ENCODE data around the gene ZNF566.

ZNF566 gene

DNA sequence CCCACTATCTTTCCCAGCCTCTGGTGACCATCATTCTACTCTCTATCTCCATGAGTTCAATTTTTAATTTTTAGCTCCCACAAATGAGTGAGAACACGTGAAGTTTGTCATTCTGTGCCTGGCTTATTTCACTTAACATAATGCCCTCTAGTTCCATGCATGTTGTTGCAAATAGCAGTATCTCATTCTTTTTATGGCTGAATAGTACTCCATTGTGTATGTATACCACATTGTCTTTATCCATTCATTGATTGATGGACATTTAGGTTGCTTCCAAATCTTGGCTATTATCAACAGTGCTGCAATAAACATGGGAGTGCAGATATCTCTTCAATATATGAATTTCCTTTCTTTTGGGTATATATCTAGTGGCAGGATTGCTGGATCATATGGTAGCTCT is 48.0 kb downstream of the ZNF566 start:
- DNase-seq (ENCODE audit: low read depth), result no peak

DNA sequence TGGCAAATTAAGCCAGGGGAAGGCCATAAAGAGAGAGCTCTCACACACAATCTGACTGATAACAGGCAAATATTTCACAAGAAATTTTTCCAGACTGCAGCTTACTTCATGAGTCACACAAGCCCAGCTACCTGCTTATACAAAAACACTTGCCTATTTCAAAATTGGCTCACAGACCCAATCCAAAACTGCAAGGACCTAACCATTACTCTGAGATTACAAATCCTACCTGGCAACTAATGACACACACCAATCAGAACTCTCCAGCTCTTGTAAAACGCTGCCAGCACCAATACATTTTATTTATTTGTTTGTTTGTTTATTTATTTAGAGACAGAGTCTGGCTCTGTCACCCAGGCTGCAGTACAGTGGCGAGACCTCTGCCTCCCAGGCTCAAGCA is 52.8 kb downstream of the ZNF566 start:
- DNase-seq (ENCODE audit: low read depth), result no peak

DNA sequence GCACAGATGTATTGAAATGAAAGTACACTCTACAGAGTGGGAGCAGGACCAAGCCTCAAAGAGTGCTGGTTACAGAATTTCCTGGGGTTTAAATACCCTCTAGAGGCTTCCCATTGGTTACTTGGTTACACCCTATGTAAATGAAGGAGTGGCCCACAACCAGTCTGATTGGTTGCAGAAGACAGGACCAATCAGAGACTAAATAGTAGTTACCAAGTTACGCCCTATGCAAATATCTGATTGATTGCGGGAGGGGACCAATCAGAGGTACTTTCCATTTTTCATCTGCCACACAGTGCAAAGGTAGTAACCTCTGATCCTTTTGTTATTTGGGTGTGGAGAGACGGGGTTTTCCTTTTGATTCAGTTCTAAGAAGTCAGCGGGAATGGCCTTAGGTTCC is 65.4 kb downstream of the ZNF566 start:
- DNase-seq (ENCODE audit: low read depth), result no peak

DNA sequence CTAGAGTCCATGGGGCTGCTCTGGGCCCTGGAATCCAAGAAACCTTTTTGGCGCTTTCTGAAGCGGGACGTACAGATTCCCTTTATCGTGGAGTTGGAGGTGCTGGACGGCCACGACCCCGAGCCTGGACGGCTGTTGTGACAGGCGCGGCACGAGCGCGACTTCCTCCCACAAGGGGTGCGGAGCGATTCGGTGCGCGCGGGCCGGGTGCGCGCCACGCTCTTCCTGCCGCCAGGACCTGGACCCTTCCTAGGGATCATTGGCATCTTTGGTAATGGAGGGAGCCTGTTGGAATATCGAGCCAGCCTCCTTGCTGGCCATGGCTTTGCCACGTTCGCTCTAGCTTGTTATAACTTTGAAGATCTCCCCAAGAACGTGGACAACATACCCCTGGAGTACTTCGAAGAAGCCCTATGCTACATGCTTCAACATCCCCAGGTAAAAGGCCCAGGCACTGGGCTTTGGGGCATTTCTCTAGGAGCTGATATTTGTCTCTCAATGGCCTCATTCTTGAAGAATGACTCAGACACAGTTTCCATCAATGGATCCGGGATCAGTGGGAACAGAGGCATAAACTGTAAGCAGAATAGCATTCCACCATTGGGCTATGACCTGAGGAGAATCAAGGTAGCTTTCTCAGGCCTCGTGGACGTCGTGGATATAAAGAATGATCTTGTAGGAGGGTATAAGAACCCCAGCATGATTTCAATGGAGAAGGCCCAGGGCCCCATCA is 67.4 kb downstream of the ZNF566 start:
- DNase-seq (ENCODE audit: low read depth), result no peak

DNA sequence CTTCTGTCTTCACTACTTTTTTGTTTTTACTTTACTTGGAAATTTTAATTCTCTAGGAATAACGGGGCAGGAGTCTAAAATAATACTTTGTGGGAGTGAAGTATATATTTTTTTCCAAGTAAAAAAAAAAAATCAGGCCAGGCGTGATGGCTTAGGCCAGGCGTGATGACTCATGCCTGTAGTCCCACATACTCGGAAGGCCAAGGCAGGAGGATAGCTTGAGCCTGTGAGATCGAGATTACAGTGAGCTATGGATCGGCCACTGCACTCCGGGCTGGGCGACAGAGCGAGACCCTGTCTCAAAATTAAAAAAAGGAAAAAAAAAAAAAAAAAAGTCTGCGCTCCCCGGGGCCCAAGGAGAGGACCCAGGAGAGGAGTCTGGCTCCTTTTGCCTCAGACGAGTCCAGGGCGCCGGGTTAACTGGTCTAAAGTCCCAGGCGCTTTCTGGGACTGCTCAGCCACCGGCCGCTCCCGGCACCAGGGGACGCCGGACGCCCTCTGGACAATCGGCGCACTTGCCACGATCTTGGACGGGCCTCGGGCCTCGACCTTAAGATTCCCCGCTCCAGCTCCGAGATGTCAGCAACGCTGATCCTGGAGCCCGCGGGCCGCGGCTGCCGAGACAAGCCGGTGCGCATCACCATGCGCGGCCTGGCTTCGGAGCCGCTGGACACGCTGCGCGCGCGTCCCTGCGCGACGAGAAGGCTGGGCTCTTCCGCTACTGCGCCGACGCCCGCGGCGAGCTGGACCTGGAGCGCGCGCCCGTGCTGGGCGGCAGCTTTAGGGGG is 68.2 kb downstream of the ZNF566 start:
- no peak for DNase-seq (ENCODE audit: low read depth)

DNA sequence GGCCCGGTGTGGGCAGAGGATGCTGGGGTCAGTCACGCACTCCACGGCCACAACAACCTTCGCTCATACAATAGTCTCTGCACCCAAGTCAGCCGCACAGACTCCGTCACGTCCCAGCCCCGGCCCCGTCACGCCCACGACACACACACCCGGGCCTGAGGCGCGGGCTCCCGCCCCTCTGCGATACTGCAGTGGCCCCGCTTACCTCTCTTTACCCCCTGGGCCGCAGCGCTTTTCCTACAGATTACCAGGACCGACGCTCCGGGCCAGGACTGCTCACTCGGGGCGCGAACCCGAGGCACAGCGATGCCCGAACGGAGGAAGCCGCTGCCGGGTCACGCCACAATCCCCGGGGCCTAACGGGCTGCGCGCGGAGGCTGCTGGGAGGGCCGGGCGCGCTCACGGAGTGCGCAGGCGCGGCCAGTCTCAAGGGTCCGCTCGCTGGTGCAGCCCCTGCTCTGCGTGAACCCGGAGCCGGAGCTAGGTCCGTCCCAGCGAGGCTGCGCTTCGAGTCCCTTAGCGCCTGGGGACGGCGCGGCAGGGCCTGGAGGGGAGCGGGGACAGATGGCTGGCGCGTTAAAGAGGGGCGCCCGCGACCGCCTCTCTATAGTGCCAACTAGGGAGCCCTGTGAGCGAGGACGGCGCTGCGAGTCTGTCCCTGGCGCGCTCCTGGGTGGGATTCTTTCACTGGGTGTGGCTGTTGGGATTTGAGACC is 70.9 kb downstream of the ZNF566 start, which contains the start of gene ZFP82:
Gene ZFP82, minus strand, starts transcription at position 358 of the 715 bp plus-strand sequence. CDS start 8,855 bp downstream, outside the sequence.
- DNase-seq (ENCODE audit: low read depth), result peak; percentile 37

DNA sequence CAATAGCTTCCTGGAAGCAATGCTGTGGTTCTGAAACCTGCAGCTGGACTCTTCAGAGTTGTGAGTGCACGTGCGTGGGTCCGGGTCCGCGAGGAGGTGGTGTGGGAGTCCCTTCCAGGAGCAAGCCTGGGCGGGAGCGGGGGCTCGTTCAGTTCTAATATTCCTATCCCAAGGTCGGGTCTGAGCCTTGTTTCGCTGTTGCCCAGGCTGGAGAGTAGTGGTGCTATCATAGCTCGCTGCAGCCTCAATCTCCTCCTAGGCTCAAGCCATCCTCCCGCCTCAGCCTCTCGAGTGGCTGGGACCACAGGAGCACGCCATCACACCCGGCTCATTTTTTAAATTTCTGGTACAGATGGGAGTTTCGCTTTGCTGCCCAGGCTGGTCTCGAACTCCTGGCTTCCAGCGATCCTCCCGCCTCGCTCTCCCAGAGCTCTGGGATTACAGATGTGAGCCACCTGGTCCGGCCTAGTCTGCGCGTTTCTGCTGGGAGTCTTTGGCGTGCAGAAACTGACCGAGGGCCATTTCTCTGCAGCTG is 71.5 kb downstream of the ZNF566 start:
- DNase-seq (ENCODE audit: low read depth), result no peak

DNA sequence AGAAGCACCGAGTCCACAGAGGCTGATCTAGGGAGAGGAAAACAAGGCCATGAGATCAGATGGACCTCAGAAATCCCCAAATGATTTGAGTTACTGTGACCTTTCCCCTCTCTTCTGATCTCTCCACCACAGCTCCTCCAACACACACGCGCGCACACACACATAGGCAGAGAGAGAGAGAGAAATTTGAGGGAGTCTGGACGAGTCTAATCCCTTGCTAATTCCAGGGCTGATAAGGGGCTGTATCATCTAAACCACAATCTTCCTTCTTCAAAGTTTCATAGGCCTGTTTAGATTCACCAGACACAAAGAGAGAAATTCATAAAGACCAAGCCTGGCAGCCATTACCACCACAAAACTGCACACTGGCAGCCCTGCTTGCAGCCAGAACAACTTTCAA is 79.5 kb downstream of the ZNF566 start:
- DNase-seq (ENCODE audit: low read depth), result no peak

DNA sequence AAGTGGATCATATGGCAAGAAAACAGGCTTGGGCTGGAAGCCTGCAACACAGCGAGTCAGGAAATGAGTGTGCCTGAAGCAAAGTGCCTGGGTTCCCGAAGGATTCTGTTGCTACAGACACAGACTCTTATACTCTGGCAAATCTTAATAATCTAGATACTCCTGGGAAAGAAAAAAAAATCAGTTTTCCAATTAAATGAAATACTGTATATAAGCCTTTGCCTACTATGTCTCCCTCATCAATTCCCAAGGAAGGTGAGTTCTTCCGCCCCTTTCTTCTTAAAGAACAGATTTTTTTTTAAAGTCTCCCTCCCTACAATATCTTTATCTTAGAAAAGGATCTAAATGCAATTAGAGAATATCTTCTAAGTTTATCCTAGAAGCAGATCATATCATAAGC is 81.3 kb downstream of the ZNF566 start:
- no peak for DNase-seq (ENCODE audit: low read depth)

DNA sequence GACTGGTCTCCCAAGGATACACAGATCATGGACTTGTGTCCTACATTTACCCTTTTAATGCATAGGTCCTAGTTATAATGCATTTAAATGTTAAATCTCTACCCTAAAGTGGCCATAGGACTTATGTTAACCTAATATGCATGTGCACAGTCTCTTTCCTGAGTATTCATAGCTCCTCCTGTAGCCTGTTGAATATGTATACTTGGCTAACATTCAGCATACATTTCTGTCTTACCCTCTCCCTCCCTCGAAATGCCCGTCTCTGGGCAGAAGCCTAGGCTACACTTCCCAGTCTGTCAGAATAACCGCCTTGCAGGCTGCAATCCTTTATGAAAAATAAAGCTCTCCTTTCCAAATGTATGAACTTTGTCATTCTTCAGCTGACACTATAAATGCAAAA is 84.9 kb downstream of the ZNF566 start:
- no peak for DNase-seq (ENCODE audit: low read depth)

DNA sequence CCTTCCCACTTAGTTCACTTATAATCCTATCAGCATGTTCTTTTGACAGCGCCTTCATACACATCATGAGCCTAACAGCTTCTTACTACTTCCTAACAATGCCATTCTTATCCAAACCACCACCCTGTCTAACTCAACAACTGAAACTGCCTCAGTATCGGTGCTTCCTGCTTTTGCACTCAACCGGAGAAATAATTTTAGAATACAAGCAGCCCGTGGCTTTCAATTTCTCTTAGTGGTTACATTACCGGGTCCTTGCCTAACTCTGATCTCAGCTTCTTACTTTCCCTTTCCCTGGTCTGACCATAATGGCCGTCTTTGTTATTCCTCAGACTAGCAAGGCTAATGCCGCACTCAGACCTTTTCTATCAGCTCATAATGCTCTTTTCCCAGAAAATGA is 87.9 kb downstream of the ZNF566 start:
- no peak for DNase-seq (ENCODE audit: low read depth)

DNA sequence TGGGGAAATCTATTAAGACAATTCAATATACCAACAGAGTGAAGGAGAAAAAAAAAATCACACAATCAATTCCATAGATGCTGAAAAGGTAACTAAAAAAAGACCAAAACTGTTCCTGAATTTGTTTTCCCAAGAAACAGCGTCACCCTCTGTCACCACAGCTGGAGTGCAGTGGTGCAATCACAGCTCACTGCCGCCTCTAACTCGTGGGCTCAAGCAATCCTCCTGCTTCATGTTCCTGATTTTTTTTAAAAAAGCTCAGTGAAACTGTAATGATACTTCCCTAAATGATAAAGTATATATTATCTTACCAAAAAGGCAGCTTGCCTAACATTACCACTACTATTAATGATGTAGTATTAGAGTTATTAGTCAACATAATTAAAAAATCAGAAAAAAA is 90.8 kb downstream of the ZNF566 start:
- no peak for DNase-seq (ENCODE audit: low read depth)
